Midbrain (tissue), 1 donor: ENCODE measurements around the gene SLC7A4.

Source experiments
- DNase-seq: peaks from one replicate; lab custom pipeline; 2025; lab: John Stamatoyannopoulos, UW

SLC7A4 gene

DNA sequence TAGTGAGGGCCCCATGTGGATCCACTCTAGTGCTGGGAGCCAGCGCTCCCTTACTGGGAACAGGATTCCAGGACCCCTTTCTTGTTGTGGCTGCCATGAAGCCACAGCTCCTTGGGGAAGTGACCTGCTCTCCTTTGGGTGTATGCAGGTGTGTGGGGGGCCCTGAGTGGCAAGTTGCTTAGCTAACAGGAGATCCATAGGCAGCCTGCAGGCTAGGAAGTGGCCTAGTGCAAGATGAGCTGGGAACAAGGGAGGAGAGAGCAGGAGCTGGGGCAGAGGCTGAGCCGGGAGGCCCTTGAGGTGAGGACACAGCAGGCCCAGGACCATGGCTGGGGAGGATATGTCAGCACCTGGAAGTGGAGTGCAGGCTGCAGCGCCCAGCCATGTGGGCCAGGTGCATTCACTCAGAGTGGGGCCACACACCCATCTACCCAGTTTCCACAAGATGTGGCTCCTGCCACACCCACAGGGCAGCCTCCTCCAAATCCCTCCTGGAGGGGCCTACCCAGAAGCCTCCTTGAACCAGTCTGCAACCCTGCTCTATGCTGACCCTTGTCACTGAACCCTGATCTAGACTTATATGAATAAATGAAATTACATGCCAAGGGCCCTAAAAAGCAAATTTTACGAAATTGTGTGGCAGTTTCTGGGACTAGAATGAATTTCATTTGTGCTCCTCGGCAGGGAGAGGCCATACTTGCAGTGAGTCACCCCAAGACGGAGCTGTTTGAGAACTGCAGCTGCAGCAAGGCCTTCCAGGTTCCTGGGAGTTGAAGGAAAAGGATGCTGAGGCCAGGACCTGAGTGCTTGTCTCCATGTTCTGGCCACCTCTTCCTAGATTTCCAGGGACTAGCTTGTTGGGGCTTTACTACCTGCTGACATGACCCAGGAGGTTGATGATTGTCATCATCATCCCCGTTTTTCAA lies 33.7 kb downstream of the SLC7A4 start:
- no peak for DNase-seq

DNA sequence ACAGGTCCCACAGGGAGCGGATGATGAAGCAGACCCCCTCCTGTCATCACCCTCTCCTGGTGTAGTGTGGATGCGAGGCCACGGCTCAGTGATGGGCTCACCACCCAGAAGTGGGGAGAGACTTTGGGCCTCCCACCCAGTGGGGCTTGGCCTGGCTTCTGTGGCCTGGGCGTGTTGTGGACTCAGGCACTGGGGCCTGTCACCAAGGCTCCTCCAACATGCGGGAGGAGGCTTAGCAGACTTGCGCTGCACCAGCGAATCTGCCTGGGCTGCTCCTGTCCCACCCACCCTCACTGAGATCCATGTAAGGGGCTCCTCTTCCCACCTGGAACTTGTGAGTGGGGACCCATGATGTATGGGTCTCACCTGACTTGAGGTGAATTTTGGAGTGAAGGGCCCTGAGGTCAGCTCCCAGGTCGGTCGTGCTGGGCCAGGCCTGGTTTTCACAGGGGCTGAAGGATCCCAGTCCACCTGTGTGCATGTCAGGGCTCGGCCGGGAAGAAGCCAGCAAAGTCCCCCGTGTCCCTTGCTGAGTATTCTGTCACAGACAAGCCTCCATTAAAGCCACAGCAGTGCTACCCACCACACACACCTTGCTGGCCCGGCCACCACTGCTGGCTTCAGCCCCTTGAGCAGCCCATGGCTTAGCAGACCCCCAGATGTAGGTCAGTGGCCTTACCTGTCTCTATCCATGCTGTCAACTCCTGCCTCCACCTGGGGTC lies 34.7 kb downstream of the SLC7A4 start:
- DNase-seq: no peak

DNA sequence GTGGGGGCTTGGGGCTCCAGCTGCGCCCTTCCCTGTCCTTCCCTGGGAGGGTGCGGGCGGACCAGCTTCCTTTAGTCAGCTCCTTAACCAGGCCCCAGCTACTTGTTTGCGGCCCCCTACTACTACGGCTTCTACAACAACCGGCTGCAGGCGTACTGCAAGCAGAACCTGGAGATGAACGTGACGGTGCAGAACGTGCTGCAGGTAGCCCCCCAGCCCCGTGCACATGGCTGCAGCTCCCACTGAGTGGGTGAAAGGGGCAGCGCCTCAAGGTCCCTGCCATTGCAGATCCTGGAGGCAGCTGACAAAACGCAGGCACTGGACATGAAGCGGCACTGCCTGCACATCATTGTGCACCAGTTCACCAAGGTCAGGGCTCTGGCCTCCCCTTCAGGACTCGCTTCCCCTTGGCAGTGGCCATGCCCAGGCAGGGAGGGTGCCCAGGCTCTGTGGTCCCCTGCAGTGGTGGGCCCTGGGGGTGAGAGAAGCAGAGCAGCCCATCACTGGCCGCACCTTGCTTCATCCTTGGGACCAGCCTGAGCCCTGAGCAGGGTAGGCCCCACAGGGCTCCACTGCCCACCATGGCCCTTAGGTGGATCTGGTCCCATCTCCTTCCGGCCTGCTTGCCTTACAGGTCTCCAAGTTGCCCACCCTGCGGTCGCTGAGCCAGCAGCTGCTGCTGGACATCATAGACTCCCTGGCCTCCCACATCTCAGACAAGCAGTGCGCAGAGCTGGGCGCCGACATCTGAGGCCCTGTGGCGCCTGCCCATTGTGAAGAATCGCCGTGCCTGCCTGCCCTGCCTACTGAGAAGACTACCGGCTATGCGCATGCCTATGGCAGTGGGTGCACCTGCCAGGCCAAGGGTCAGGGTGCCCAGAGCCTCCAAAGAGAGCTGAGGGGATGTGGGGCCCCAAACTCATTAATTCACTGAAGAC lies 35.5 kb downstream of the SLC7A4 start:
- no peak for DNase-seq

DNA sequence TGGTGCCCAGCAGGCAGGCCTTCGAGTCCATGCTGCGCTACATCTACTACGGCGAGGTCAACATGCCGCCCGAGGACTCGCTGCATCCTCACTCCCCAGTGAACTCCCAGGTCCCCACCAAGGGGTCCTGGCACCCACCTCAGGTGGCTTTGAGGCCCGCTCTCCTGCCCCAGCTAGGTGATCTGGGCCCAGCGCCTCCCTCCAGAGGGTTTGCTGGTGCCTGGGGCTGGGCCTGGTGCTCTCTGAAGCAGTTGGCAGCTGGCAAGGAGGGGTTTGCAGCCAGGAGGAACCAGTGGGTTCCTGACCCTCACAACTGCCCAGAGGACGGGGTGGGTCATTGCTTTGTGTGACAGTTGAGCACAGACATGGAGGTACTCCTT lies 36.3 kb downstream of the SLC7A4 start:
- DNase-seq: no peak

DNA sequence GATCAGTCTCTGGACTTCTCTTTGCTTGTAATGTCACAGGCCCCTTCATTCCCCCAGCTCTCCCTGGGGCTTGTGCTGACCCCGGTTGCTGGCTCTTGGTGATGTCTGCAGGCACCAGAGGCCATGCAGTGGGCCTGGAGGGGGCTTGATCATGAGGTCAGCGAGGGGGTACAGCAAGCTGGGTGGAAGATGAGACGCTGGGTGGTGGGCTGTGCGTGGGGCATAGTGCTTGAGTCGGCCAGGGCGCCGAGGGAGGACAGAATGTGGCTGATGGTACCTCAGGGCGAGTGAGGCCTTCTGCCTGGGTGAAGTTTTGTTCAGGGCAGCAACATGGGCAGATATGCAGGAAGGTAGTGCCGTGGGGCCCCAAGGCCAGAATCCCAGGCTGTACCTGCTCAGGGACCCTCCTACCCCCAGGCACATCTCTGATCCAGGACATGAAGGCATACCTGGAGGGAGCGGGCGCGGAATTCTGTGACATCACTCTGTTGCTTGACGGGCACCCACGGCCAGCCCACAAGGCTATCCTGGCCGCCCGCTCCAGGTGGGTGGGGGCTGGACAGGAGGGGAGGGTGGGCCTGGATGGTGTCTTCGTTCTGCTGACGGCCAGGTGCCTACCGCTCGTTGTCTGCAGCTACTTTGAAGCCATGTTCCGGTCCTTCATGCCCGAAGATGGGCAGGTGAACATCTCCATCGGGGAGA lies 36.9 kb downstream of the SLC7A4 start:
- no peak for DNase-seq

DNA sequence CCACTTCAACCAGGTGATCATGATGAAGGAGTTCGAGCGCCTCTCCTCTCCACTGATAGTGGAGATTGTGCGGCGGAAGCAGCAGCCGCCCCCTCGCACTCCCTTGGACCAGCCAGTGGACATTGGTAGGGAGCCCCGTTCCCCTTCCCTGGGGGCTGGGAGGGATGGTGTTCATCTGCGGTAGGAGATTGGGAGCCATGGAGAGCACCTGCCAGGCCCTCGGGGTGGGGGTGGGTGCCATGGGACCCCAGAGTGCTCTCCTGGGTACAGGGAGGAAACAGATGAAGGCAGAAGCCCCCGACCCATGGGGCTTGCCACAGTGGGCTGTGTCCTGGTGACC lies 37.5 kb downstream of the SLC7A4 start:
- no peak for DNase-seq

DNA sequence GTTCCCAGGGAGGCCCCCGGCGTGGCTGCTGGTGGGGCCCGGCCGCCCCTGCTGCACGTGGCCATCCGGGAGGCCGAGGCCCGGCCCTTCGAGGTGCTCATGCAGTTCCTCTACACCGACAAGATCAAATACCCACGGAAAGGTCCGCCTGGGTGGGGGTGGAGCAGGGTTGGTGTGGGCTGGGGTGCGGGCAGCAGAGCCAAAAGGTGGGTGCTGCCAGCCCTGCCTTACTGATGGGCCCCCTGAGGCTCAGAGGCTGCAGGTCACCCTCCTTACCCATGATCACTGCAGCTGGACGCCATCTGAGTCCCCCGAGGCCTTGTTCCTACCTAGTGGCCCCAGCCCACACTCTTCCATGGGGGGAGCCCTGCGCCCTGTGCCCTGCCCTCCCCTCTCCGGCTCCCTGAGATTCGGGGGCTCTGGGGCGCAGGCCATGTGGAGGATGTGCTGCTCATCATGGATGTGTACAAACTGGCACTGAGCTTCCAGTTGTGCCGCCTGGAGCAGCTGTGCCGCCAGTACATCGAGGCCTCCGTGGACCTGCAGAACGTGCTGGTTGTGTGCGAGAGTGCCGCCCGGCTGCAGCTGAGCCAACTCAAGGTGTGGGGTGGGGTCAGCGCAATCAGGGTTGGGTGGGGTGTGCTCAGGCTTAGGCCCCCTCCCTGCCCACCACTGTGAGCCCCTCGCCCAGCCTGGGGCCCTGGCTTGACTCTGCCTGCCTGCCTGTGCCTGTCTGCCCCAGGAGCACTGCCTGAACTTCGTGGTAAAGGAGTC lies 38.0 kb downstream of the SLC7A4 start:
- DNase-seq: no peak

DNA sequence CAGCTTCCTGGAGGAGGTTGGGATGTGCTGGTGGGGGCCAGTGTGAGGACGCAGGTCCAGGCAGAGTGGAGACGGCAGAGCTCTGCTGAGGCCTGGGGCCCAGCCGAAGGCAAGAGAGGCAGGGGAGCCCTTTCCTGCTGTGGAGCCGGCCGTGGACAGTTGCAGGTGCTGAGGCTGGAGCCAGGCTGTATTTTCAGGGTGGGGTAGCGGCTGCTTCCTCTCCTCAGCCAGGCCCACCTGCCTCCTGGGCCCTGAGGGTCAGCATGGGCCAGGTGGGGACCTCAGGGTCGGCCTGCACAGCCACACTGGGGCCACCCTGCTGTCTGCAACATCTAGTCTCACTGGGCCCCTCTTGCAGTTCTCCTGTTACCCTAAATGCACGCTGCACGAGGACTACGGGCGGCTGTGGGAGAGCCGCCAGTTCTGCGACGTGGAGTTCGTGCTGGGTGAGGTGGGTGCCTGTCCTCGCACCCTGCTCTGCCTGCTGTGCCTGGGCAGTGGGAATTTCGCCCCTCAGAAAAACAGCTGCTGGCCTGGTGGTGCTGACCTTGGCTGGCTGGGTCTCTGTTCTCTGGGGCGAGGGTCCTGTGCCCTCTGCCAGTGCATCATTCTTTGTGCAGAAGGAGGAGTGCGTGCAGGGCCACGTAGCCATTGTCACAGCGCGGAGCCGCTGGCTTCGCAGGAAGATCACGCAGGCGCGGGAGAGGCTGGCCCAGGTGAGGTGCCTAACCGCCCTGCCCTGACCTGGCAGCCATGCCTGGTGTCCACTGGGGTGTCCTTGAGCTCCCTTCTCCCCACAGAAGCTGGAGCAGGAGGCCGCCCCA lies 38.8 kb downstream of the SLC7A4 start:
- no peak for DNase-seq

DNA sequence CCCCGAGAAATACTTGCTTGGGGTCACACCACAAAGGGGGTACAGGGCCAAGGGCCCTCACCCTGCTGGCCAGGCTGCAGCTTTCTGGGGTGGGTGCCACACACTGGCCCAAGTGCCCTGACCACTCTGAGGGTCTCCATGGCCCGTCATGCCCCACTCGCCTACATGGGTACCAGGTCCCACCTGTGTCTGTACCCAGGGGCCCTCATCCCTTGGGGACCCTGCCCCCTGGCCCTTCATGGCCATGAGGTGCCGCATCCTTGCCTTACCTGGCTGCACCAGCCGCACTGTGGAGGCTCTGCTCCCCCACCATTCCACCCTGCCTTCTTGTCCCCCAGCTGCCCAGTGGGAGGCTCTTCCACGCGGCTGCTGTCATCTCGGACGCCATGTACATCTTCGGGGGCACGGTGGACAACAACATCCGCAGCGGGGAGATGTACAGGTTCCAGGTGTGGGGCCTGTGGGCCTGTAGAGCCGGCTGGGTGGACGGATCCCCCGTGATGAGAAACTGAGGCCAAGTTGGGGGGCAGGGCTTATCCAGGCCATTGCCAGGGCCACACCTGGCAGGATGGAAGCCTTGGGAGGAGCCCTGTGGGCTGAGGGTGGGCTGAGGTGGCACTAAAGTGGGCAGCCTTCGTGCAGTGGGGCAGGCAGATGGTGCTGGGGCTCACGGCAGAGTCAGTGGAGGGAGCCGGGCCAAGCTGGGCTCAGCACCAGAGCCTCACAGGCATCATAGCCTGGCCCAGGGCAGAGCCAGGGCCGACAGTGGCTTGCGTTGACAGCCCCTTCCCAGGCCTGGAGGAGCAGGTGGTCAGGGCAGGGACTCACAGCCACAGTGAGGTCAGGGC lies 39.7 kb downstream of the SLC7A4 start:
- no peak for DNase-seq

DNA sequence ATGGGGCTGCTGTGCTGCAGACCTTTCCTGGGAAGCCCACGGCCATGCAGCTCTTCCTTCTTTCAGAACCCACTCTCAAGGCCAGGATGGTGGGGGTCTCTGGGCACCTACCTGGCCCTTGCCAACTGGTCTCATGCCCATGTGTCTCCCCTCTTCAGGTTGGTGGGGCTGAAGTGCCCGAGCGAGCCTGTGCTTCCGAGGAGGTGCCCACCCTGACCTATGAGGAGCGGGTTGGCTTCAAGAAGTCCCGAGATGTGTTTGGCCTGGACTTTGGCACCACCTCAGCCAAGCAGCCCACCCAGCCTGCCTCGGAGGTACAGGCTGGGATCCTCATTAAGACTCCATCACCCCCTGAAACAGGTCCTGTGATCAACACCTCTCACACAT lies 40.3 kb downstream of the SLC7A4 start:
- no peak for DNase-seq

DNA sequence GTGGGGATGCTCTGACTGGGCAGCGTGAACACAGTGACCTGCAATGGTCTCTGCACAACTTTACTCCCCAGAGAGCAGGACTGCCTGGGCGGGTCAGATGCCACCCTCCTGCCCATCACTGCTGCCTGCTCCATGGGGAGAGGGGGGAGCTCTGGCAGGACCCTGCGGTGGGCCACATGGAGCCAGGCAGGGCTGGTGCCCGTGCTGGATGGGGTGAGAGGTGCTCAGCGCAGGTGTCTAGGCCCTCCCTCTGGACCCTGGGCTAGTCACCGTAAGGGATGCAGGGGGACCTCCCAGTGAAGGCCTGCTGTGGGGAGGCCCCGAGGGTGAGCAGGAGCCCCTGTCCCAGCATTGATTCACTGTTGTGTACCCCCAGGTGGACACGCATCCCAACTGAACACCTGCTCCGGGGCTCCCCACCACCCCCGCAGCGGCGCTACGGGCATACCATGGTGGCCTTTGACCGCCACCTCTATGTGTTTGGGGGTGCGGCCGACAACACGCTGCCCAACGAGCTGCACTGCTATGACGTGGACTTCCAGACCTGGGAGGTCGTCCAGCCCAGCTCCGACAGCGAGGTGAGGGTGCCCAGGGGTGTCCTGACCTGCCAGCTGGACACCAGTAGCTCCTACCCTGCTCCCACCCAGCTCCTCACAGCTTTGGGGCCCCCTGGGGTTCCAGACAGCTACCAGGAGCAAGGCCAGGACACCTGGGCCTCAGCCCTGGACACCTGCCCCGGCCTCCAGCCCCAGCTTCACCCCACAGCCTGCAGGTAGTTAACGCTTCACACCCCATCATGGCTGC lies 40.9 kb downstream of the SLC7A4 start:
- no peak for DNase-seq

DNA sequence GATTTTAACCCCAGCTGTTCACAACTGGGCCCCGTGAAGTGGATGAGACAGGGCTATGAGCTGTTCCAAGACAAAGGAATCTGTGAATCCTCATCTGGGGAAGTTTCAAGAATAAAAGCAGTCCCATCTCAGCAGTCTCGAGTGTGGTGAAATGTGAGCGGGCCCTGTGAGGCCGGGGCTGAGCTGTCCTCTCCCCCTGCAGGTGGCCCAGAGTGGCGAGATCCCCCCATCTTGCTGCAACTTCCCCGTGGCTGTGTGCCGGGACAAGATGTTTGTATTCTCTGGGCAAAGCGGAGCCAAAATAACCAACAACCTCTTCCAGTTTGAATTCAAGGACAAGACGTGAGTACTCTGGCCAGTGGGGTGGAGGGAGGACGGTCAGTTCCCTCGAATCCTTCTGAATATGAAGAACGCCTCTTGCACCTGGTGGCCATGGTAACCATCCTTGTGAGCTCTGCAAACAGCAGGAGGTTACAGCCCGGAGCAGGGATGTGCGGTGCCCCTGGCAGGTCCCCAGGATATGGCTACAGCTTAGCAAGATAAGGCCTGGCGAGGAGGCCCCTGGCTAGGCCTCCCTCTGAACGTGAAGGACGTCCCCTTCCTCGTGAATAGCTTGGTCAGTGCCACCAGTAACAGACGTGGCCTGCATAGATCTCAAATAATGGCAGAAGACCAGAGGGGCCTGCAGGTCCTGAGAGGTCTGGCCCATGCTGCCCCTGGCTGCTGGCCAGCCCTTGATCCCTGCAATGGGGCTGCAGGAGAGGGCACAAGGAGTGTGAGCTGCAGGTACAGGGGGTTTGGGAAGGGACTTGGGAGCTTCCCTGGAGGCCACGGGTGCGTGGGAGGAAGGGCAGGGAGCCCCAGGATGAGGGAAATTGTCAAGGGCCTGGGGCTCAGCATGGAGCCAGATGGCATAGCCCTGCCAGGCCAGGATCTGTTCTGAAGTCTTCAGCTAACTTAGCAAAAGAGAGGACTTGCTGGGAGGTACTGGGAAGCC lies 41.9 kb downstream of the SLC7A4 start:
- no peak for DNase-seq

DNA sequence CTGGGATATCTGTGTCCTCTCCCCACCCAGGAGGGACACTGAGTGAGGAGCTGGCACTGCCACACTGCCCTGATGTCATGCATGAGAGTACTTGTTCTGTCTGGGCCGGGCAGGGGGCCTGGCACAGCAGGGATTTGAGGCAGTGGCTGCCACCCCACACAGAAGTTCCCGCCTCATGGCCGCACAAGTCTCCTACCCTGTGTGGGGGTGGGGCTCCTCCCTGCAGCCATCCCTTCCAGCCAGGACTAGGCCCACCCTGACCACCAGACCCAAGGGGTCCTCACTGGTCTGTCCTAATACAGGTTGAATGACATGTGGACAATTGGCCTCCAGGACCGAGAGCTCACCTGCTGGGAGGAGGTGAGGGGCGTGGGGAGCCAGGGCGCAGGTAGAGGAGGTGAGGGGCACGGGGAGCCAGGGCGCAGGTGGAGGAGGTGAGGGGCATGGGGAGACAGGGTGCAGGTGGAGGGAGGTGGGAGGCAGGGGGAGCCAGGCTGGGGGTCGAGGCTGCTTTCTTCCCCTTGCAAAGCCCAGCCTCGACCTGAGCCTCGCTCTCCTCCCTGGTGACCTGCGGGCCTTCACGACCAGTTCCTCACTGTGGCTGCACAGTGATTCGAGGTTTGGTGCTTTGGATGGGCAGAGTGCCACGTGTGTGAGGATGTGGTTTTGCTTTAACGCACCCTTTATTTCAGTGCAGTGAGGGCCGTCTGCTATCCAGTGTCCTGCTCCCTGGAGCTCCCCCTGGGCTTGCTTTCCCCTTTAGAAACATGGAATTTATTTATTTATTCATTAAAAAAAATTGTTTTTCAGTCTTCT lies 42.8 kb downstream of the SLC7A4 start:
- DNase-seq: no peak

DNA sequence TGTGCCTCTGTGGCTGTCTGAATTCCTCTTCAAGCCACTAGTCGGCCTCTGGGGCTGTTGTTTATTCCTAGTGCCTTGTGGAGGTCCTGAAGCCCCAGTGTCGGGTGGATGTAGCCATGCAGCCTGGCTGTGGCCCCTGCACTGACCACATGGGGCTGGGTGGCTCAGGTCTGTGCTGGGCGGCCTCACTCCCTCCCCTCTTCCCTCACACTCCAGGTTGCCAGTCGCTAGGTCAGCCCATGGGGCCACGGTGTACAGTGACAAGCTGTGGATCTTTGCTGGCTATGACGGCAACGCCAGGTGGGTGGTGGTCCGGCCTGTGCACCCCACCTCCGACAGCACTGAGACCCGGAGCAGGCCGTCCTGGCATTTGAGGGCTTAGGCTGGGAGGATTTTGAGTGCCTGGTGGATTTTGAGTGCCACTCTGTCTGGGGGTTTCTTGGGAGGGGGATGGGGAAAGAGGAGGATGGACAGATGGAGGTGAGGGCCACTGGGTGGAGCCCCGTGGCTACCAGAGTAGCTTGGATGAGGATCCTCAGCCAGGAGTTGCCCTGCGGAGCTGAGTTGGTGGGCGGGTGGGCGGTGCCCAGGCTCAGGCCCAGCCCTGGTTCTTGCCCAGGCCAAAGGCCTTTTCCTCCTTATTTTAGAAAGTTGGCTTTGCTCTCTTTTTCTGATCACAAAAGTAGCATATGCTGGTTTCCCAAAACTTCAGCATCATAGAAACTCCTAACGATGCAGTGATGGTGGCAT lies 43.6 kb downstream of the SLC7A4 start:
- DNase-seq: no peak

DNA sequence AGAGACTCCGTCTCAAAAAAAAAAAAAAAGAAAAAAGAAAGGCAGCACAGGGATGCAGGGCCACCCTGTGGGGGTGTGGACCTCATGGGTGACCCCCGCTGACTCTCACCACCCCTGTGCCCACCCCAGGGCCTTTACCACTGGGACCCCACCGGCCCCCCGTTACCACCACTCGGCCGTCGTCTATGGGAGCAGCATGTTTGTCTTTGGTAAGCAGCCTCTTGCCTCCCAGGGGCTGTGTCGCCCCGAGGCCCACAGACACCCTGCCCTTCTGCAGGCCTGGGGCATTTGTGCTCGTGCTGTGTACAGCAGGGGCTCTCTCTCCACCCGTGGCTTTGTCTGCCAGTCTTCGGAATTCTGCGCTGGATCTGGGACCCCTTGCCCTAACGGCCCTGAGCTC lies 45.0 kb downstream of the SLC7A4 start:
- no peak for DNase-seq
